DMS53 (cell line): ENCODE data around the gene USP17L15.
"Not testable (repeated sequence)": the region's sequence is repeated elsewhere in the genome, so short reads cannot be mapped to it uniquely, and the experiment has no call there.

Experiments used
- DNase-seq: peaks from one replicate; lab custom pipeline; 2025; lab: John Stamatoyannopoulos, UW

Gene USP17L15

GRCh38 chr4:9234085-9234484, at the start of gene USP17L15:
USP17L15 (plus strand) TSS chr4:9234385; CDS start chr4:9234385, 0 bp downstream.
- not testable (repeated sequence) for DNase-seq

GRCh38 chr4:9210357-9210756, 23.8 kb upstream of the USP17L15 start, which contains the start of gene USP17L10:
USP17L10 (plus strand) TSS chr4:9210657; CDS start chr4:9210657, 0 bp downstream.
- DNase-seq: not testable (repeated sequence)

GRCh38 chr4:9214701-9215100, 19.5 kb upstream of the USP17L15 start:
- DNase-seq: not testable (repeated sequence)

- DNase-seq: not testable (repeated sequence)
Measured at GRCh38 chr4:9215105-9215504, 19.1 kb upstream of the USP17L15 start, which contains the start of gene USP17L11. USP17L11 (plus strand) TSS chr4:9215405; CDS start chr4:9215405, 0 bp downstream.

- DNase-seq: not testable (repeated sequence)
Measured at GRCh38 chr4:9219852-9220251, 14.3 kb upstream of the USP17L15 start, which contains the start of gene USP17L12. USP17L12 (plus strand) TSS chr4:9220152; CDS start chr4:9220152, 0 bp downstream.

- DNase-seq: not testable (repeated sequence)
Measured at GRCh38 chr4:9224596-9224995, 9.6 kb upstream of the USP17L15 start, which contains the start of gene USP17L13. USP17L13 (plus strand) TSS chr4:9224896; CDS start chr4:9224896, 0 bp downstream.

GRCh38 chr4:9230249-9230648, 3.9 kb upstream of the USP17L15 start:
- not testable (repeated sequence) for DNase-seq

GRCh38 chr4:9238461-9238860, 4.3 kb downstream of the USP17L15 start:
- DNase-seq: not testable (repeated sequence)

- not testable (repeated sequence) for DNase-seq
Measured at GRCh38 chr4:9243579-9243978, 9.4 kb downstream of the USP17L15 start, which contains the start of gene USP17L17. USP17L17 (plus strand) TSS chr4:9243879; CDS start chr4:9243879, 0 bp downstream.

GRCh38 chr4:9247953-9248680, 13.9 kb downstream of the USP17L15 start, which contains the start of gene USP17L18:
USP17L18 (plus strand) TSS chr4:9248630; CDS start chr4:9248630, 0 bp downstream.
- not testable (repeated sequence) for DNase-seq

GRCh38 chr4:9253078-9253477, 18.9 kb downstream of the USP17L15 start, which contains the start of gene USP17L19:
USP17L19 (plus strand) TSS chr4:9253378; CDS start chr4:9253378, 0 bp downstream.
- not testable (repeated sequence) for DNase-seq

GRCh38 chr4:9257824-9258223, 23.6 kb downstream of the USP17L15 start, which contains the start of gene USP17L20:
USP17L20 (plus strand) TSS chr4:9258124; CDS start chr4:9258124, 0 bp downstream.
- DNase-seq: not testable (repeated sequence)

- not testable (repeated sequence) for DNase-seq
Measured at GRCh38 chr4:9262572-9262971, 28.4 kb downstream of the USP17L15 start, which contains the start of gene USP17L21. USP17L21 (plus strand) TSS chr4:9262872; CDS start chr4:9262872, 0 bp downstream.

- not testable (repeated sequence) for DNase-seq
Measured at GRCh38 chr4:9267319-9267718, 33.1 kb downstream of the USP17L15 start, which contains the start of gene USP17L22. USP17L22 (plus strand) TSS chr4:9267619; CDS start chr4:9267619, 0 bp downstream.

- not testable (repeated sequence) for DNase-seq
Measured at GRCh38 chr4:9271719-9272118, 37.5 kb downstream of the USP17L15 start.
